Measurements from ENCODE around the gene SOS2. TPM values are rescaled to one million over a fixed set of nuclear protein-coding genes. Genes with fewer than 3 reads are reported as not detected.

The SOS2 gene
- total and polyA plus RNA-seq, 10 of the 15 experiments (the other 5 are each of a cell fraction or from before 2014, with no cell fraction given): 2.1 to 16.8 (median 8.4) TPM

DNA sequence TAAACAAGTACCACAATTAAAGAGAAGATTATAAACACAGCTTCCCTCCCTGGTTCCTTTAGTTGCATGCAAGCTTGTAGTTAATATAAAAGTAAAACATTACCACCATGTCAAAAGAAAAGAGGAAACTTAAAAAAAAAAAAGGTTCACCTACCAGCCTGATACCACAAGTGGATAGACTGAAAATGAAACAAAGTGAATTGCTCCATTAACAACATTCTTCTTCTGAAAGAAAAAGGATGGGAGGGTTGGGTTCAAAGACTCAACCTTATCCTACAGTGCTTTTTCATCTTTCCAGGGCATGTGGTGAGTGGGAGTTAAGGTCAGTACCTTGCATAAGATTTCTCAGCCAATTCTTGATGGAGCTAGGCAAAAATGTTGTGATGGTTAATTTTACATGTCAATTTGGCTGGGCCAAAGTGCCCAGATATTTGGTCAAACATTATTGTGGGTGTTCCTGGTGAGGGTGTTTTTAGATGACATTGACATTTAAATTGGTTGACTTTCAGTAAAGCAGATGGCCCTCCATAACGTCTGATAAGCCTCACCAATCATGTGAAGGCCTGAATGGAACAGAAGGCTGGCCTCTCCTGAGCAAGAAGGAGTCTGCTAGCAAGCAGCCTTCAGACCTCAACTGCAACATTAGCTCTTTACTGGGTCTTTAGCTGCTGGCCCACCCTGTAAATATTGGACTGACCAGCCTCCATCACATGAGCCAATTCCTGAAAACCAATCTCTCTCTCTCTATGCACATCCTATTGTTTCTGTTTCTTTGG is 143.8 kb downstream of the SOS2 start (continued):
- TF ChIP-seq, protein P1, sequence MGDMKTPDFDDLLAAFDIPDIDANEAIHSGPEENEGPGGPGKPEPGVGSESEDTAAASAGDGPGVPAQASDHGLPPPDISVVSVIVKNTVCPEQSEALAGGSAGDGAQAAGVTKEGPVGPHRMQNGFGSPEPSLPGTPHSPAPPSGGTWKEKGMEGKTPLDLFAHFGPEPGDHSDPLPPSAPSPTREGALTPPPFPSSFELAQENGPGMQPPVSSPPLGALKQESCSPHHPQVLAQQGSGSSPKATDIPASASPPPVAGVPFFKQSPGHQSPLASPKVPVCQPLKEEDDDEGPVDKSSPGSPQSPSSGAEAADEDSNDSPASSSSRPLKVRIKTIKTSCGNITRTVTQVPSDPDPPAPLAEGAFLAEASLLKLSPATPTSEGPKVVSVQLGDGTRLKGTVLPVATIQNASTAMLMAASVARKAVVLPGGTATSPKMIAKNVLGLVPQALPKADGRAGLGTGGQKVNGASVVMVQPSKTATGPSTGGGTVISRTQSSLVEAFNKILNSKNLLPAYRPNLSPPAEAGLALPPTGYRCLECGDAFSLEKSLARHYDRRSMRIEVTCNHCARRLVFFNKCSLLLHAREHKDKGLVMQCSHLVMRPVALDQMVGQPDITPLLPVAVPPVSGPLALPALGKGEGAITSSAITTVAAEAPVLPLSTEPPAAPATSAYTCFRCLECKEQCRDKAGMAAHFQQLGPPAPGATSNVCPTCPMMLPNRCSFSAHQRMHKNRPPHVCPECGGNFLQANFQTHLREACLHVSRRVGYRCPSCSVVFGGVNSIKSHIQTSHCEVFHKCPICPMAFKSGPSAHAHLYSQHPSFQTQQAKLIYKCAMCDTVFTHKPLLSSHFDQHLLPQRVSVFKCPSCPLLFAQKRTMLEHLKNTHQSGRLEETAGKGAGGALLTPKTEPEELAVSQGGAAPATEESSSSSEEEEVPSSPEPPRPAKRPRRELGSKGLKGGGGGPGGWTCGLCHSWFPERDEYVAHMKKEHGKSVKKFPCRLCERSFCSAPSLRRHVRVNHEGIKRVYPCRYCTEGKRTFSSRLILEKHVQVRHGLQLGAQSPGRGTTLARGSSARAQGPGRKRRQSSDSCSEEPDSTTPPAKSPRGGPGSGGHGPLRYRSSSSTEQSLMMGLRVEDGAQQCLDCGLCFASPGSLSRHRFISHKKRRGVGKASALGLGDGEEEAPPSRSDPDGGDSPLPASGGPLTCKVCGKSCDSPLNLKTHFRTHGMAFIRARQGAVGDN (IDR thresholded peaks at IDR 0.05): peak; percentile 38; the same call in 1 of the 2 replicates
- TF ChIP-seq MTA2 (IDR thresholded peaks at IDR 0.05; ENCODE audit: low read depth) (peak; percentile 63), SMAD5 (IDR thresholded peaks at IDR 0.05; ENCODE audit: low read depth) (no peak), POU2F2 (IDR thresholded peaks at IDR 0.05; ENCODE audit: borderline replicate concordance, low read depth, low read length) (no peak), NBN (IDR thresholded peaks at IDR 0.05) (0 out of 2 replicates have a peak, but pooled peaks have one; percentile 23), ZNF384 (IDR thresholded peaks at IDR 0.05; ENCODE audit: borderline replicate concordance, low read depth, low read length) (peak; percentile 93), NFIC (IDR thresholded peaks at IDR 0.05; ENCODE audit: low read depth, low read length) (peak; percentile 63), POLR2A (IDR thresholded peaks at IDR 0.05; ENCODE audit: low read depth, low read length) (no peak), PML (IDR thresholded peaks at IDR 0.05; ENCODE audit: low read length) (no peak), ZSCAN29 (IDR thresholded peaks at IDR 0.05) (no peak)
- TF ChIP-seq, protein P2, sequence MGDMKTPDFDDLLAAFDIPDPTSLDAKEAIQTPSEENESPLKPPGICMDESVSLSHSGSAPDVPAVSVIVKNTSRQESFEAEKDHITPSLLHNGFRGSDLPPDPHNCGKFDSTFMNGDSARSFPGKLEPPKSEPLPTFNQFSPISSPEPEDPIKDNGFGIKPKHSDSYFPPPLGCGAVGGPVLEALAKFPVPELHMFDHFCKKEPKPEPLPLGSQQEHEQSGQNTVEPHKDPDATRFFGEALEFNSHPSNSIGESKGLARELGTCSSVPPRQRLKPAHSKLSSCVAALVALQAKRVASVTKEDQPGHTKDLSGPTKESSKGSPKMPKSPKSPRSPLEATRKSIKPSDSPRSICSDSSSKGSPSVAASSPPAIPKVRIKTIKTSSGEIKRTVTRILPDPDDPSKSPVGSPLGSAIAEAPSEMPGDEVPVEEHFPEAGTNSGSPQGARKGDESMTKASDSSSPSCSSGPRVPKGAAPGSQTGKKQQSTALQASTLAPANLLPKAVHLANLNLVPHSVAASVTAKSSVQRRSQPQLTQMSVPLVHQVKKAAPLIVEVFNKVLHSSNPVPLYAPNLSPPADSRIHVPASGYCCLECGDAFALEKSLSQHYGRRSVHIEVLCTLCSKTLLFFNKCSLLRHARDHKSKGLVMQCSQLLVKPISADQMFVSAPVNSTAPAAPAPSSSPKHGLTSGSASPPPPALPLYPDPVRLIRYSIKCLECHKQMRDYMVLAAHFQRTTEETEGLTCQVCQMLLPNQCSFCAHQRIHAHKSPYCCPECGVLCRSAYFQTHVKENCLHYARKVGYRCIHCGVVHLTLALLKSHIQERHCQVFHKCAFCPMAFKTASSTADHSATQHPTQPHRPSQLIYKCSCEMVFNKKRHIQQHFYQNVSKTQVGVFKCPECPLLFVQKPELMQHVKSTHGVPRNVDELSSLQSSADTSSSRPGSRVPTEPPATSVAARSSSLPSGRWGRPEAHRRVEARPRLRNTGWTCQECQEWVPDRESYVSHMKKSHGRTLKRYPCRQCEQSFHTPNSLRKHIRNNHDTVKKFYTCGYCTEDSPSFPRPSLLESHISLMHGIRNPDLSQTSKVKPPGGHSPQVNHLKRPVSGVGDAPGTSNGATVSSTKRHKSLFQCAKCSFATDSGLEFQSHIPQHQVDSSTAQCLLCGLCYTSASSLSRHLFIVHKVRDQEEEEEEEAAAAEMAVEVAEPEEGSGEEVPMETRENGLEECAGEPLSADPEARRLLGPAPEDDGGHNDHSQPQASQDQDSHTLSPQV (IDR thresholded peaks at IDR 0.05): 0 out of 2 replicates have a peak, but pooled peaks have one; percentile 47
- TF ChIP-seq, protein P3, sequence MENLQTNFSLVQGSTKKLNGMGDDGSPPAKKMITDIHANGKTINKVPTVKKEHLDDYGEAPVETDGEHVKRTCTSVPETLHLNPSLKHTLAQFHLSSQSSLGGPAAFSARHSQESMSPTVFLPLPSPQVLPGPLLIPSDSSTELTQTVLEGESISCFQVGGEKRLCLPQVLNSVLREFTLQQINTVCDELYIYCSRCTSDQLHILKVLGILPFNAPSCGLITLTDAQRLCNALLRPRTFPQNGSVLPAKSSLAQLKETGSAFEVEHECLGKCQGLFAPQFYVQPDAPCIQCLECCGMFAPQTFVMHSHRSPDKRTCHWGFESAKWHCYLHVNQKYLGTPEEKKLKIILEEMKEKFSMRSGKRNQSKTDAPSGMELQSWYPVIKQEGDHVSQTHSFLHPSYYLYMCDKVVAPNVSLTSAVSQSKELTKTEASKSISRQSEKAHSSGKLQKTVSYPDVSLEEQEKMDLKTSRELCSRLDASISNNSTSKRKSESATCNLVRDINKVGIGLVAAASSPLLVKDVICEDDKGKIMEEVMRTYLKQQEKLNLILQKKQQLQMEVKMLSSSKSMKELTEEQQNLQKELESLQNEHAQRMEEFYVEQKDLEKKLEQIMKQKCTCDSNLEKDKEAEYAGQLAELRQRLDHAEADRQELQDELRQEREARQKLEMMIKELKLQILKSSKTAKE (IDR thresholded peaks at IDR 0.05; ENCODE audit: low read depth, poor library complexity, severe bottlenecking): peak; percentile 39
- TF ChIP-seq, protein P4, sequence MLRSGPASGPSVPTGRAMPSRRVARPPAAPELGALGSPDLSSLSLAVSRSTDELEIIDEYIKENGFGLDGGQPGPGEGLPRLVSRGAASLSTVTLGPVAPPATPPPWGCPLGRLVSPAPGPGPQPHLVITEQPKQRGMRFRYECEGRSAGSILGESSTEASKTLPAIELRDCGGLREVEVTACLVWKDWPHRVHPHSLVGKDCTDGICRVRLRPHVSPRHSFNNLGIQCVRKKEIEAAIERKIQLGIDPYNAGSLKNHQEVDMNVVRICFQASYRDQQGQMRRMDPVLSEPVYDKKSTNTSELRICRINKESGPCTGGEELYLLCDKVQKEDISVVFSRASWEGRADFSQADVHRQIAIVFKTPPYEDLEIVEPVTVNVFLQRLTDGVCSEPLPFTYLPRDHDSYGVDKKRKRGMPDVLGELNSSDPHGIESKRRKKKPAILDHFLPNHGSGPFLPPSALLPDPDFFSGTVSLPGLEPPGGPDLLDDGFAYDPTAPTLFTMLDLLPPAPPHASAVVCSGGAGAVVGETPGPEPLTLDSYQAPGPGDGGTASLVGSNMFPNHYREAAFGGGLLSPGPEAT (IDR thresholded peaks at IDR 0.05; ENCODE audit: low read depth): peak; percentile 56; the same call in 1 of the 2 replicates
